Upper lobe of right lung (tissue), 1 donor: Measurements from ENCODE around the gene LRRC70. TPM values are rescaled to one million over a fixed set of nuclear protein-coding genes. Genes with fewer than 3 reads are reported as not detected.
A peak's percentile ranks its signal among the peaks of the same experiment; 100 is the strongest.

Source experiments
- ATAC-seq: fragments of 200-7000 bp; cut with Tn5 transposase; one replicate; pipeline ENCODE4 v1.9.1; 2020; ENCODE audit warnings: mild to moderate bottlenecking, moderate library complexity
- DNase-seq: peaks from one replicate; pipeline ENCODE4 v3.0.0-alpha.2; 2020
- H3K27ac ChIP-seq: fragments of 200-600 bp; one replicate; pipeline ENCODE4 v1.8.0; 2022
- H3K27me3 ChIP-seq: fragments of 200-600 bp; one replicate; pipeline ENCODE4 v1.8.0; 2022; ENCODE audit warnings: mild to moderate bottlenecking
- H3K36me3 ChIP-seq: fragments of 200-600 bp; one replicate; pipeline ENCODE4 v1.8.0; 2022
- H3K4me1 ChIP-seq: fragments of 200-600 bp; one replicate; pipeline ENCODE4 v1.8.0; 2022
- H3K4me3 ChIP-seq: fragments of 200-600 bp; one replicate; pipeline ENCODE4 v1.8.0; 2022; ENCODE audit warnings: mild to moderate bottlenecking
- H3K9me3 ChIP-seq: fragments of 200-600 bp; one replicate; pipeline ENCODE4 v1.8.0; 2022
- intact Hi-C: fragments of 100-400 bp; cut with DNase I; formaldehyde crosslinking; loops from one replicate; pipeline ENCODE4 v1.11.0; 2022
- total RNA-seq: library from RNA; stranded (reverse); fragmentation: NEBNext Ultra II Directional; extraction: Animal tissue kit (Norgen Biotek cat#: 25700); gene quantifications from one replicate; pipeline ENCODE4 v1.2.1, GENCODE V29; 2021
- TF ChIP-seq, protein P1 (sequence below): fragments of 200-600 bp; IDR thresholded peaks from one replicate; pipeline ENCODE4 v1.8.0; 2022; ENCODE audit warnings: antibody characterized with exemption
- donor health status: DM: no; HTN: yes; CAD: no; lungs with severe emphysema.

Gene LRRC70
- total RNA-seq, 1 donor from 2014 or later, result 2.4 TPM

DNA sequence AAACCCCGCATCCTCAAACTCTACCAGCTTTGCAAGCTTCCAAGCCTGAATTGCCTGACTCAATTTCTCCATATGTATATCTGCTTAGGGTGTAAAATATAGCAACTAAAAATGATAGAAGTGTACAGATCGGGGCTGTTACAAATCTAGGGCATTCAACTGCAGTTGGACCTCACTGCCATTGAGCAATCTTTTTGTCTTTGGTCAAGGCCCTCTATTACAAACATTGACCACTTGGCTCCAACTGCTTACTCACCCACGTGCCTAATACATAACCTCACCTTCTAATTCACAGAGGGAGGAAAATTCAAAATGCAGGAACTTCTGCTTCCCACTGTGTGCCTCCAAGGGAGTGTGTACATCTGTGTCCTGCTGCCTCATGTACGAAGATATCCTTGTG, 10.0 kb downstream of the LRRC70 start:
- Histone ChIP-seq H3K27me3 (no peaks in the 10 kb centered on the region), H3K9me3 (no peaks in the 10 kb centered on the region), H3K27ac (no peak overlapping the region), H3K4me1 (no peaks in the 10 kb centered on the region), H3K36me3 (peaks cover 8% of the 10 kb centered on the region), H3K4me3 (no peak overlapping the region)
- intact Hi-C loops, result no loop called here
- DNase-seq, result no peak
- TF ChIP-seq, protein P1, sequence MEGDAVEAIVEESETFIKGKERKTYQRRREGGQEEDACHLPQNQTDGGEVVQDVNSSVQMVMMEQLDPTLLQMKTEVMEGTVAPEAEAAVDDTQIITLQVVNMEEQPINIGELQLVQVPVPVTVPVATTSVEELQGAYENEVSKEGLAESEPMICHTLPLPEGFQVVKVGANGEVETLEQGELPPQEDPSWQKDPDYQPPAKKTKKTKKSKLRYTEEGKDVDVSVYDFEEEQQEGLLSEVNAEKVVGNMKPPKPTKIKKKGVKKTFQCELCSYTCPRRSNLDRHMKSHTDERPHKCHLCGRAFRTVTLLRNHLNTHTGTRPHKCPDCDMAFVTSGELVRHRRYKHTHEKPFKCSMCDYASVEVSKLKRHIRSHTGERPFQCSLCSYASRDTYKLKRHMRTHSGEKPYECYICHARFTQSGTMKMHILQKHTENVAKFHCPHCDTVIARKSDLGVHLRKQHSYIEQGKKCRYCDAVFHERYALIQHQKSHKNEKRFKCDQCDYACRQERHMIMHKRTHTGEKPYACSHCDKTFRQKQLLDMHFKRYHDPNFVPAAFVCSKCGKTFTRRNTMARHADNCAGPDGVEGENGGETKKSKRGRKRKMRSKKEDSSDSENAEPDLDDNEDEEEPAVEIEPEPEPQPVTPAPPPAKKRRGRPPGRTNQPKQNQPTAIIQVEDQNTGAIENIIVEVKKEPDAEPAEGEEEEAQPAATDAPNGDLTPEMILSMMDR, result no peak
- no peak for ATAC-seq

DNA sequence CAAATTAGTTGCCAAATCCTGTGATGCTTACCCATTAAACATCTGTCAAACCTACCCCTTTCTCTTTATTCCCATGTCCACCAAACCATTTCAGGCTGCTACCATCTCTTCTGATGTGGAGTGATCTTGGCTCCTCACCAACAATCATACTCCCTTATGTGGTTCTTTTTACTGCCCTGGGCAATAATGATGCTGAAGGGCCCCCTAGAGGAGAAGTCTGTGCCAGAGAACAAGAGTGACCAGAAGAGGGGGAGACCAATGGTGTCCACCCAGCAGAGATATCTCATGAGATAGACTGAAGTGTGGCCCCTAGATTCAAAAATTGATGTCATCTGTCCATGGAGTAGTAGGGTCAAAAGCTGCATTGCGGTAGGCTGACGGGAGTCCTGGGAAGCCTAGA, 10.9 kb downstream of the LRRC70 start:
- ATAC-seq (peak; percentile 20), DNase-seq (no peak)
- Histone ChIP-seq H3K27ac (no peak overlapping the region), H3K36me3 (peaks cover 11% of the 10 kb centered on the region), H3K4me1 (no peaks in the 10 kb centered on the region), H3K27me3 (no peaks in the 10 kb centered on the region), H3K9me3 (no peaks in the 10 kb centered on the region), H3K4me3 (no peak overlapping the region)
- intact Hi-C loops, result no loop called here
- TF ChIP-seq, protein P1, result no peak

DNA sequence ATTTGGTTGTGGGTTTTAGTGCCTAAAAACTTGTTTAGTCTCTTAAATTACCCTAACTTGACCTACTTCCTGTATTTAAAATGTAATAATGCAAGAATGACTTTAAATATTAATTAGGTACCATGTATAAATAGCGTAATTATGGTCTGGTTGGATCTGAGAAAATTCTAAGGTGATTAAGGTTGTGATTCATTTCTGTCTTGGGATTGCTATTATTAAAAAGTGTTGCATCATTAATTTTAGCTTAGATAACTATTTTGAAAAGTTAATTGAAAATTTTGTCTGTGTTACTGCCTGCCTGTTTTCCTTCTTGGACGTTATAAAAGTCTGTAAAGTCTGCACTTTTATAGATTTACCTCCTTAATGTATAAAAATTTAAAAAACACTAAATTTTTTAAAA, 11.8 kb downstream of the LRRC70 start:
- no peak overlapping the region for H3K27ac ChIP-seq
- DNase-seq, result no peak
- TF ChIP-seq, protein P1, result no peak
- no peak for ATAC-seq
- peaks cover 11% of the 10 kb centered on the region for H3K36me3 ChIP-seq
- intact Hi-C loops, result no loop called here
- no peak overlapping the region for H3K4me3 ChIP-seq
- H3K27me3 ChIP-seq, result no peaks in the 10 kb centered on the region
- no peaks in the 10 kb centered on the region for H3K4me1 ChIP-seq
- no peaks in the 10 kb centered on the region for H3K9me3 ChIP-seq

DNA sequence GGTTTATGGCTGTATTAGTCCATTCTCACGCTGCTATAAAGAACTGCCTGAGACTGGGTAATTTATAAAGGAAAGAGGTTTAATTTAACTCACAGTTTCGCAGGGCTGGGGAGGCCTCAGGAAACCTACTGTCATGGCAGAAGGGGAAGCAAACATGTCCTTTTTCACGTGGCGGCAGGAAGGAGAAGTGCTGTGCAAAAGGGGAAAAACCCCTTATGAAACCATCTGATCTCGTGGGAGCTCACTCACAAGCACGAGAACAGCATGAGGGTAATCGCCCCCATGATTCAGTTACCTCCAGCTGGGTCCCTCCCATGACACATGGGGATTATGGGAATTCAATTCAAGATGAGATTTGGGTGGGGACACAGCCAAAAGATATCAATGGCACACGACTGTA, 13.9 kb downstream of the LRRC70 start:
- Histone ChIP-seq H3K4me1 (no peaks in the 10 kb centered on the region), H3K27me3 (no peaks in the 10 kb centered on the region), H3K36me3 (peaks cover 11% of the 10 kb centered on the region), H3K27ac (no peak overlapping the region), H3K9me3 (no peaks in the 10 kb centered on the region), H3K4me3 (no peak overlapping the region)
- TF ChIP-seq, protein P1, result no peak
- ATAC-seq (no peak), DNase-seq (no peak)
- intact Hi-C loops, result no loop called here

DNA sequence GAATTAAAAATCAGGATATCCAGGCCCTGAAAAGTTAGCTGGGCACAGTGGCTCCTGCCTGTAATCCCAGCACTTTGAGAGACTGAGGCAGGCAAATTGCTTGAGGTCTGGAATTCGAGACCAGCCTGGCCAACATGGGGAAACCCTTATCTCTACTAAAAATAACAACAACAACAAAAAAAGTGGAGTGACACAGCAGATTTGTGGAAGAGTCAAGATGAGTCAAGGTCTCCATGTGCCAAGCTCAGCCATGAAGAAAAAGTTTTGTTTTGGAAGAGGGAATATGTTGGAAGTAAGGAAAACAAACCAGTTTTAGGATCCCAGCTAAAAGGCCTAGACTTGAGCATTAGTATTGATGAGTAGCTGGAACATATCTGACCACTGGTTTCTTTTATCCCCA, 14.7 kb downstream of the LRRC70 start:
- no peak for ATAC-seq
- no peak overlapping the region for H3K4me3 ChIP-seq
- H3K27ac ChIP-seq, result no peak overlapping the region
- no peaks in the 10 kb centered on the region for H3K27me3 ChIP-seq
- TF ChIP-seq, protein P1, result no peak
- intact Hi-C loops, result no loop called here
- H3K4me1 ChIP-seq, result no peaks in the 10 kb centered on the region
- DNase-seq, result no peak
- H3K36me3 ChIP-seq, result peaks cover 11% of the 10 kb centered on the region
- no peaks in the 10 kb centered on the region for H3K9me3 ChIP-seq

DNA sequence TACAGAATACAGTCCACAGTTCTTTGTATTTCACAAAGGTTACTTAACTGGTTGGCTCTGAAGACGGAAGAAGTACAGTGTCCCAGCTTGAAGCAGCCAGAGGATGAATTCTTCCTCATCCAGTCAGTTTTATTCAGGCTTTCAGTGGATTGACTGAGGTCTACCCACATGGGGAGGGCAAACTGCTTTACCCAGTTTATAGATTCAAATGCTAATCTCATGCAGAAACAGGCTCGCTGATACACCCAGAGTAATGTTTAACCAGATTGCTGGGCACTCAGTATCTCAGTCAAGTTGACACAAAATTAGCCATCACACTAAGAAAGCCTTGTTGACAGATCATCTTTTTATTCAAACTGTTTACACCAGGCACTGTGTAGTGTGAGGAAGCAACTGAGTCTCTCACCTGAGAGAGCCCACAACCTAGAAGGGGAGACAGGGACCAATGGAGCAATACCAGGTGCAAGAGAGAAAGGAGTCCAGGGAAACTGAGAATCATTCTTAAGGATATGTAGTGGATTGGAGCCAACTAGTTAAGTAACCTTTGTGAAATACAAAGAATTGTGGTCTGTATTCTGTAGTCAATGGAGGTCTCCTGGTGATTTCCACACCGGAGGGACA, 15.9 kb downstream of the LRRC70 start:
- no peaks in the 10 kb centered on the region for H3K4me1 ChIP-seq
- peaks cover 11% of the 10 kb centered on the region for H3K36me3 ChIP-seq
- no peaks in the 10 kb centered on the region for H3K9me3 ChIP-seq
- H3K4me3 ChIP-seq, result no peak overlapping the region
- intact Hi-C loops, result no loop called here
- no peak overlapping the region for H3K27ac ChIP-seq
- TF ChIP-seq, protein P1, result no peak
- no peaks in the 10 kb centered on the region for H3K27me3 ChIP-seq
- no peak for ATAC-seq
- DNase-seq, result no peak
